GM12874 (cell line): ENCODE results near the gene GRK1.

Source experiments
- TF ChIP-seq, protein P1 (sequence below): IDR thresholded peaks from 2 replicates; pipeline ENCODE4 v1.5.1; 2011; ENCODE audit warnings: low read depth, mild to moderate bottlenecking, control low read depth, low read length, moderate library complexity; ENCODE audit not compliant: insufficient read depth

The GRK1 gene

DNA sequence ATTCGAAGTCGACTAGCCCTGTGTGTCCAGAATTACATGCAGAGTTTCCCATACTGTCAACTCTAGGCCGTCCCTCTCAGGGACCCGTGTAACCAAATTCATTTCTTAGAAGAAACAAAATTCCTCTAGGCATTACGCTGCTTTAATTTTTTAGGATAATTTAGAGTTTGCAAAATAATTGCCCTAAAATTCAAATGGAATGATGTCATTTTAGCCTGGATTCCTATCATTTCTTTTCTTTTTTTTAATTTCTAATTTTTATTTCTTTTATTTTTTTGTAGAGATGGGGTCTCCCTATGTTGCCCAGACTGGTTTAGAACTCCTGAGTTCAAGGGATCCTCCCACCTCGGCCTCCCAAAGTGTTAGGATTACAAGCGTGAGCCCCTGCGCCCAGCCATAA, 7.7 kb upstream of the GRK1 start:
- TF ChIP-seq, protein P1, sequence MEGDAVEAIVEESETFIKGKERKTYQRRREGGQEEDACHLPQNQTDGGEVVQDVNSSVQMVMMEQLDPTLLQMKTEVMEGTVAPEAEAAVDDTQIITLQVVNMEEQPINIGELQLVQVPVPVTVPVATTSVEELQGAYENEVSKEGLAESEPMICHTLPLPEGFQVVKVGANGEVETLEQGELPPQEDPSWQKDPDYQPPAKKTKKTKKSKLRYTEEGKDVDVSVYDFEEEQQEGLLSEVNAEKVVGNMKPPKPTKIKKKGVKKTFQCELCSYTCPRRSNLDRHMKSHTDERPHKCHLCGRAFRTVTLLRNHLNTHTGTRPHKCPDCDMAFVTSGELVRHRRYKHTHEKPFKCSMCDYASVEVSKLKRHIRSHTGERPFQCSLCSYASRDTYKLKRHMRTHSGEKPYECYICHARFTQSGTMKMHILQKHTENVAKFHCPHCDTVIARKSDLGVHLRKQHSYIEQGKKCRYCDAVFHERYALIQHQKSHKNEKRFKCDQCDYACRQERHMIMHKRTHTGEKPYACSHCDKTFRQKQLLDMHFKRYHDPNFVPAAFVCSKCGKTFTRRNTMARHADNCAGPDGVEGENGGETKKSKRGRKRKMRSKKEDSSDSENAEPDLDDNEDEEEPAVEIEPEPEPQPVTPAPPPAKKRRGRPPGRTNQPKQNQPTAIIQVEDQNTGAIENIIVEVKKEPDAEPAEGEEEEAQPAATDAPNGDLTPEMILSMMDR, result no peak

DNA sequence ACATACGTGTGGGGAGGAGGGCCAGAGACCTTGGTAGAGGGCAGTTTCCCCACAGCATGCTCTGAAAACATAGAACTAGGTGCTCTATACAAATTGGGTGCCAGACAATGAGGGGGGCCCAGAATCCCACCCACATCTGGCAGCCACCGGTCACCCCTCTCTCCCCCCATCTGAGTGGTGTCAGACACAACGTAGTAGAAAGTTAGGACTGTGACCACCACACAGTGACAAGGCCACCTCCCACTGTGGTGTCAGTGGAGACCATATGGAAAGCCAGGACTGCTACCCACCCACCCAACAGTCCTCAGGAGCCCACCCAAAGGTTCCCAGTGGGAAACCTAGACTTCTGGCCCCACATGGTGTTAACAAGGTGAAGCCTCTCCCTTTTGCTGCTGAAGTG, 7.0 kb upstream of the GRK1 start:
- TF ChIP-seq, protein P1, result no peak

DNA sequence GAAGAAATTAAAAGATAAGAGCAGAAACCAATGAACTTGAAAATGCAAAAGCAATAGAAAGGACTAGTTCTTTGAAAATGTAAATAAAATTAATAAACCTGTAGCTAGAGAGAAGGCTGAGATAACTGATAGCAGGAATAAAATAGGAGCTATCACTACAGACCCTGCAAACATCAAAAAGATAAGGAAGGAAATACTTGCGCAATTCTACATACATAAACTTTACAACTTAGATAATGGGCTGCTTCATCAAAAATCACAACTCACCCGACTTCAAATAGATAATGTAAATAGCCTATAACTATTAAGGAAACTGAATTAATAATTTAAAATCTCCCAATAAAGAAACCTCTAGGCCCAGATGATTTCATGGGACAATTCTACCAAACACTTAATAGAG, 5.5 kb upstream of the GRK1 start:
- TF ChIP-seq, protein P1, result no peak

DNA sequence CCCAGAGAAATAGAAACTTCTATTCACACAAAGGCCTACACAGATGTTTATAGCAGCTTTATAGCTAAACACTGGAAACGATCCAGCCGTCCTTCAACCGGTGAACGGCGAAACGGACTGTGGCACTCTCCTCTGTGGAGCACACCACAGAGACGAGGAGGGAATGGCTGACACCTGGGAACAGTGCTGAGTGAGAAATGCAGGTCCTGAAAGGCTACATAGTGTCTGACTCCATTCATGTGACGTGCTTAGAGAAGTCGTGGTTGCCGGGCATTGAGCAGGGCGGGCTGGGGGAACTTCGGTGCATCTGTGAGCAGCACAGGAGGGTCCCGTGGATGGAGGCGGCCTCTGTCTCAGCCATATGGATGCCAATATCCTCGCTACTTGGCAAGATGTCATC, 3.1 kb upstream of the GRK1 start:
- TF ChIP-seq, protein P1, result no peak

DNA sequence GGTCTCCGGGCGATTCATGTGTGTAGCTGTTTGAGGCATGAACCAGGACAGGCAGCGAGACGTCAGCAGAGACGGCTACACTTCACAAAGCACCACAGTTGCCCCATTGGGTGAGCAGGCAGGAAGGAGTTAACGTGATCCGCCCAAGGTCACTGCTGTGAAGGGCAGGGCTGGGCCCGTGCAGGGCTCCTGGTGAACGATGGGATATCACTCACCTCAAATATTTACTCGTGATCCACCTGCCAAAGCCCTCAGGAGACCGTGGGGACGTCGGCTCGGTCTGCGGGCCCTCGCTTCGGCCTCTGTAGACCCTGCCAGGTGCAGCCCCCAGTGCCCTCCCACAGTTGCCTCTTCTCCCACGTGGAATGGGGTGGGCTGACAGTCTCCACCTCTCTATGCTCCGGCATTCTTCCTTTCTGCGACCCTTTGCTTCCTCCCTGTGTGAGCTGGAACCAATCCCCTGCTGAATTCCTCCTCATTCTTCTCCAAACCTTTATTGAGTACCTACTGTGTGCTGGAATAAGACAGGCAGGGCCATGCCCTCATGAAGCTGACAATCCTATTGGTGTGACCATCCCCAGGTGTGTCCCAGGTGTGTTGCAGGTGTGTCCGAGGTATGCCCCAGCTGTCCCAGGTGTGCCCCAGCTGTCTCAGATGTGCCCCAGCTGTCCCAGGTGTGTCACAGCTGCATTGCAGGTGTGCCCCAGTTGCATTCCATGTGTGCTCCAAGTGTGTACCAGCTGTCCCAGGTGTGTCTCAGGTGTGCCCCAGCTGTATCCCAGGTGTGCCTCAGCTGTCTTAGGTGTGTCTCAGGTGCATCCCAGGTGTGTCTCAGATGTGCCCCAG, 2.0 kb upstream of the GRK1 start:
- TF ChIP-seq, protein P1, result no peak

DNA sequence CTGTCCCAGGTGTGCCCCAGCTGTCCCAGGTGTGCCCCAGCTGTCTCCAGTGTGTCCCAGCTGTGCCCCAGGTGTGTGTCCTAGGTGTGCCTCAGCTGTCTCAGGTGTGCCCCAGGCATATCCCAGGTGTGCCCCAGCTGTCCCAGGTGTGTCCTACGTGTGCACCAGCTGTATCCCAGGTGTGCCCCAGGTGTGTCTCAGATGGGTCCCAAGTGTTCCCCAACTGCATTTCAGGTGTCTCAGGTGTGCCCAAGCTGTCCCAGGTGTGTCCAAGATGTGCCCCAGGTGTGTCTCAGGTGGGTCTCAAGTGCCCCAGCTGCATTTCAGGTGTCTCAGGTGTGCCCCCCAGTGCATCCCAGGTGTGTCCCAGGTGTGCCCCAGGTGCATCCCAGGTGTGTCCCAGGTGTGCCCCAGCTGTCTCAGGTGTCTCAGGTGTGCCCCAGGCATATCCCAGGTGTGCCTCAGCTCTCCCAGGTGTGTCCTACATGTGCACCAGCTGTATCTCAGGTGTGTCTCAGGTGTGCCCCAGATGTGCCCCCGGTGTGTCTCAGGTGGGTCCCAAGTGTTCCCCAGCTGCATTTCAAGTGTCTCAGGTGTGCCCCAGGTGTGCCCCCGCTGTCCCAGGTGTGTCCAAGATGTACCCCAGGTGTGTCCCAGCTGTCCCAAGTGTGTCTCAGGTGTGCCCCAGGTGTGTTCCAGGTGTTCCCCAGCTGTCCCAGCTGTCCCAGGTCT, 1.3 kb upstream of the GRK1 start:
- TF ChIP-seq, protein P1, result no peak

DNA sequence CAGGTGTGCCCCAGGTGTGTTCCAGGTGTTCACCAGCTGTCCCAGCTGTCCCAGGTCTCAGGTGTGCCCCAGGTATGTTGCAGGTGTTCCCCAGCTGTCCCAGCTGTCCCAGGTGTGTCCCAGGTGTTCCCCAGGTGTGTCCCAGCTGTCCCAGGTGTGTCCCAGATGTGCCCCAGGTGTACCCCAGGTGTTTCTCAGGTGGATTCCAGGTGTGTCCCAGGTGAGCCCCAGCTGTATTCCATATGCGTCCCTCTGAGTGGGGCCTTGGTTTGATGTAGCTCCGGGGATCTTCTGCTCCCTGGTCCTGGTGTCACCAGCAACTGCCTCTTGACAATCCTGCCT, 719 bp upstream of the GRK1 start:
- TF ChIP-seq, protein P1, result no peak
